Fibroblast of the aortic adventitia (primary cell): ENCODE data around the gene MARK1. TPM values are rescaled to one million over a fixed set of nuclear protein-coding genes. Genes with fewer than 3 reads are reported as not detected.
A peak's percentile ranks its signal among the peaks of the same experiment; 100 is the strongest.

Experiments used
- DNase-seq: peaks from one replicate; pipeline ENCODE4 v3.0.0-alpha.2; 2010; ENCODE audit warnings: low read depth
- H3K4me3 ChIP-seq: 2 replicates; pipeline ENCODE4 v1.5.1; 2011; ENCODE audit warnings: low read depth, mild to moderate bottlenecking, control low read depth, low read length, moderate library complexity
- CTCF ChIP-seq: IDR thresholded peaks from 2 replicates; pipeline ENCODE4 v1.5.1; 2011; ENCODE audit warnings: mild to moderate bottlenecking, low read length, control low read depth, inconsistent platforms; ENCODE audit not compliant: insufficient read depth
- total RNA-seq: library from RNA; depleted of rRNA; stranded (reverse); fragments of >200 nt; gene quantifications from 2 replicates; pipeline ENCODE4 v1.2.3, GENCODE V29; 2012; ENCODE audit warnings: low replicate concordance

MARK1 gene
- total RNA-seq, 1 donor: 0.45 TPM

GRCh38 chr1:220497220-220497947 is 30.6 kb upstream of the MARK1 start:
- no peak overlapping the region for H3K4me3 ChIP-seq
- no peak for DNase-seq
- TF ChIP-seq CTCF: no peak

GRCh38 chr1:220498188-220498587 is 29.7 kb upstream of the MARK1 start:
- no peak for TF ChIP-seq CTCF
- peak; percentile 9 for DNase-seq
- no peak overlapping the region for H3K4me3 ChIP-seq

DNA sequence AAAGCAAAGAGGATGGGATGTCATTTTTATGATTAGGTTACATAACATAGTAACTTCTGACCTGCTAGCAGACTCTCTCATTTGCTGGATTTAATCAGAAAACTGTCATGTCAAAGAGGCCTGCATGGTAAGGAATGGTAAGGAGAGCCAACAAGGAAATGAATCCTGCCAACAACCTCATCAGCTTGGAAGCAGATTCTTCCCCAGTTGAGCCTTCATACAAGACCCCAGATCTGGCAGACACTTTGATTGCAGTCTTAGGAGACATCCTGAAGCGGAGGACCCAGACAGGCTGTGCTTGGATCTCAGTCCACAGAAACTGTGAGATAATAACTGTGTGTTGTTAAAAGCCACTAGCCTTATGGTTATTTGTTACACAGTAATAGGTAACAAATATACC is 27.6 kb upstream of the MARK1 start:
- H3K4me3 ChIP-seq: no peak overlapping the region
- no peak for TF ChIP-seq CTCF
- no peak for DNase-seq

- no peak for DNase-seq
- no peak for TF ChIP-seq CTCF
- H3K4me3 ChIP-seq: no peak overlapping the region
These were observed 23.6 kb upstream of the MARK1 start for GRCh38 chr1:220504329-220504728.

DNA sequence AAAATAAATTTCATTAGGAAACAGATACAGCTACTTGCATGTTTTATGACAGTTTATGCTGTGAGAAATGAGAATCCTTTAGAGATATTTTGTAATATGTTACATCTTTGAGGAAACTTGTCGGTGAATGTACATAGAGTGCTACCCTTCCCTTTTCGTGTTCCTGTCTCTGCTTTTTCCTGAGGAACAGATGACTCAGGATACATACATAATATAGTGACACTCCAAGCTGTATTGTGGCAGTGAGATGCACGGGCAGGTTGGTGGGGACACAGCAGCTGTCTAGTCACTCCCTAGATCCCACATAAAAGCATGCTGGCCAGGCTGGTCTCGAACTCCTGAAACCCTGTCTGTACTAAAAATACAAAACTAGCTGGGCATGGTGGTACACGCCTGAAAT is 20.9 kb upstream of the MARK1 start:
- H3K4me3 ChIP-seq: no peak overlapping the region
- DNase-seq: no peak
- TF ChIP-seq CTCF: no peak

DNA sequence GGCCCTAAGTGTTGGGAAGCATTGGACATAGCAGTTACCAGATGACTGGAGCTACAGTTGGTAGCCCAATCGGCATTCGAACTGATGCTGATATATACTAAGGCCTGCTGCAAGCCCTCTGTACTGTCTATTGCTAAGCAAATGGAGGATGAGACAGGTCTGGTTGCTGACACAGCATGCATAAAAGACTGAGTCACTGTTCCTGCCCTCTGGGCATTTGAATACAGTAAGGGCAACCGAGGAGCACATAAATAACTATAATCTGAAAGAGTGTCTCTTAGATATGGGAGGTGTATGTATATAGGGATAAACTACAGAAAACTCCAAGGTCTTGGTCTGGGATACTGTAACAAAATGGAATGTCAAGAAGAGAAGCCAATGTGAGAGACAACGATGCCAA is 16.8 kb upstream of the MARK1 start:
- H3K4me3 ChIP-seq: no peak overlapping the region
- no peak for DNase-seq
- TF ChIP-seq CTCF: no peak

DNA sequence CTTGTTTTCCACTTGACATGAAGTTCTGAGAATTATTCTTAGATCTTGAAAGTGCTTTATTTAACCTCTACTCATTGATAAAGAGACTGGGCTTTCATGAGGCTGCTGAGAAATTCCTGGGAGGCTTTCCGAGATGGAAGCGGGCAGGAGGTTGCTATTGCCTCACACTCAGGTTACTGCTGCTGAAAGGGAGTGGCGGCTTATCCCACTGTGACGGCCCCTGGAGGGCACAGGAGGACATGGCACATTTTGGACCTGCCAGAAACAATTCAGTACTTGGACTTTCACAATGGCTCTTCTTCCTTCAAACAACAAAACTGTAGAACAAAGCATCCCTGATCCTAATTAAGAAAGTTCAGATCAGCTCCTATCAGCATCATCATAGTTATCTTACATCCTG is 16.2 kb upstream of the MARK1 start:
- H3K4me3 ChIP-seq: no peak overlapping the region
- no peak for TF ChIP-seq CTCF
- no peak for DNase-seq
